ENCODE measurements around the gene ZBP1. TPM values are rescaled to one million over a fixed set of nuclear protein-coding genes. Genes with fewer than 3 reads are reported as not detected.

The ZBP1 gene
- total RNA-seq, 2 donors from 2014 or later: 0.70 to 1.6 TPM

DNA sequence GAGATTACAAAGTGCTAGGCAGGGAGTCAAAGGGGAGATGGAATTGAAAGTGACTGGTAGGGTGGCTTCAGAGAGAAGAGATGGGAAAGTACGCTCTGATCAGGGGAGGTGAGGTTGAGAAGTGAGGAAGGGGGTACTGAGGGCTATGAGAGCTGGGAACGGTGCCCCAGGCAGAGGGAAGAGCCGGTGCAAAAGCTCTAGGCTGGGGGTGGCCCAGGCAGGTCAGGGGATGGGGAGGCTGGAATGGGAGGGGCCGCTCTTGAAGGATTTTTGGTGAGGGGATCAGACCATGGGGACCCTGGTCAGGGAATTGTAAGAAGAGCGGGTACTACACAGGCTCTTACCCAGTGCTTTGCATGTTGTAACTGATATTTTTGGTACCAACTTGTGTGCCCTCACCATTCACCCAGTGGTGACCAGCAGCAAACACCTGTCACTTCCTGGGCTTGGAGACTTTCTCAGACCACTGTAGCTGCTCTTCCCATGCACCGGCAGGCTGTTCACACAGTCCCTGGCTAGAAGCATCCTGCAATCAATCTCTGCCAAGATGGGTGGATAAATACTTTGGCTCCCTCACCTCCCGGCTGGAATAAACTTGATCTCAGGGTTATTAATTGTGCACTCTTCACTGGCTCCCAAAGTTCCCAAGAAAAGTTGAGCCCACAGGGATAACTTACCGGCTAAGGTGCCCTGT is 35.3 kb downstream of the ZBP1 start:
- no peak for DNase-seq
- Mint-ChIP-seq H3K27ac (no peak overlapping the region), H3K4me1 (ENCODE audit: low read depth) (no peaks in the 10 kb centered on the region), H3K4me3 (no peak overlapping the region), H3K9me3 (no peaks in the 10 kb centered on the region), H3K27me3 (ENCODE audit: low read depth) (peaks cover 56% of the 10 kb centered on the region), H3K36me3 (ENCODE audit: insufficient read depth in 2 of 2) (no peaks in the 10 kb centered on the region)
- no peak for ATAC-seq (replicated peaks in 1 of 2)

DNA sequence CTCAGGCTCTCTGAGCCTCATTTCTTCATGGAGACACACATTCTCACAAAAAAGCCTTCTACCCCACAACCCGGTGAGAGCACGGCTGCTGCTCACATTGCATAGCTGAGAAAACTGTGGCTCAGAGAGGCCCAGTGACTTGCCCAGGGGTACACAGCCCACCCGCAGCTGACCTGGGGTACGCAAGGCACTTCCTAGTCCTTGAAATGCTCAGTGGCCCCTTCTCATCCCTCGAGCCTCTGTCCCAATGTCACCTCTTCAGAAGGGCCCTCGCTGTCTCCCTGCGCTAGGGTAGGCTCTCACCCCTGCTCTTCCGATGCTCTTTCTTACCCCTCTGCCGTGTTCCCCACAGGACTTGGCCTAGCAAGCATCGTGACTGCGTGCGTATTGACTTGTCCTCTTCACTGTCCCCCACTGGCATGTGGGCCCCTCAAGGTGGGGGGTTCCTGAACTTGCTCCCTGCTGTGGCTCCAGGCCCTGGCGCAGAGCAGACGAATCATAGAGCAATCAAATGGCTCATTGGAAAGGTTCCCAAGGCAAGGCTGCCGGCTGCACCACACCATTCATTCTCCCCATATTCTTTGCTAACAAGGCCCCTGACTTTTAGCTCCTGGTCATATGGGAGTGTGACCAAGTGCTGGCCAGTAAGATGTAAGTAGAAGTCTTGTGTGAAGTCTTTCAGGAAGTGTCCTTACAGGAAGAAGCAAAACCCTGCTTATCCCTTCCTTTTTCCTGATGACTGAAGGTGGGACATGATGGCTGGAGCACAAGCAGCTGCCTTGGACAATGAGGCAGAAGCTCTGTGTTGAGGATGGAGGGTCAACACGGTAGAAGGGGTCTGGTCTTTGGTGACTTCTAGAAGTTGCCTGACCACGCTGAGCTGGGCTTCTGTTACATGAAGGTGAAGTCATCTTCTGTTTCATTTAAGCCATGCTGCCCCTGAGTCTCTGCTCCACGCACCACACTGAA is 36.7 kb downstream of the ZBP1 start:
- ATAC-seq (replicated peaks in 1 of 2): no peak
- no peaks in the 10 kb centered on the region for H3K36me3 Mint-ChIP-seq (ENCODE audit: insufficient read depth in 2 of 2)
- H3K4me1 Mint-ChIP-seq (ENCODE audit: low read depth): no peaks in the 10 kb centered on the region
- no peaks in the 10 kb centered on the region for H3K9me3 Mint-ChIP-seq
- no peak overlapping the region for H3K4me3 Mint-ChIP-seq
- no peak overlapping the region for H3K27ac Mint-ChIP-seq
- DNase-seq: no peak
- peaks cover 62% of the 10 kb centered on the region for H3K27me3 Mint-ChIP-seq (ENCODE audit: low read depth)

DNA sequence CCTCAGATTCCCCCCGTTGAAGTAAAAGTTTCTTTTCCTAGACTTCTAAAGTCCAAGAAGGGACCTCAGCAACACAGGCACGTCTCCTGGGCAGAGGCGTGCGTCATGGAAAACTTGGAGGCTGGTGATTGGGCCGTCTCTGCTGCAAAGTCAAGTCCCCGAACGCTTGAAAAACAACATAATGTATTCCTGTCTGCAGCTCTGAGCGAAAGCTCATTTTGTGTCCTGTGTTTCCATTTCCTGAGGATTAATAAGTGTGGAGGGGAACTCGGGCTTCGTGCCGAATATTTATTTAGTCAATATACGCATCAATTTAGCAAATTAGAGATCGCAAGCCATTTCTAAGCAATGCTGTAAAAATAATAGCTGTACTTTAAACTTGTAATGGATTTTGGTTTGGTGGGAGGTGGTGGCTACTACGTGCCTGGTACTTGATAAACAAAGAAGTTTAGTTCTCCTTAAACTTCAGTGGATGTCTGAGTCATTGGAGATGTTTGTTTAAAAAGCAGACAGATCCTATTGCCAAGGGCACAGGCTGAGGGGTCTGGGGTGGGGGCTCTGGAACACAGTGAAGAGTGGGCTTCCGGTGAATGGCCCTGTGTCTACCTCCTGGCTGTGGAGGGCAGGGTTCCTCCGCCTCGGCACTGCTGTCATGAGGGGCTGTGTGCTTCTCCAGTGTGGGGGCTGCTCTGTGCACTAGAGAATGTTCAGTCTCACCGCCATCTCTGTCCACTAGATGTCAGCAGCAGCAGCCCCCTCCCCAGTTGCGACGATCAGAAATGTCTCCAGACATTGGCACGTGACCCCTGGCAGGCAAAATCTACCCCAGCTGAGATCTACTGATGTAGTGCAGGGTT is 37.6 kb downstream of the ZBP1 start:
- H3K4me1 Mint-ChIP-seq (ENCODE audit: low read depth): no peaks in the 10 kb centered on the region
- H3K27me3 Mint-ChIP-seq (ENCODE audit: low read depth): peaks cover 62% of the 10 kb centered on the region
- H3K27ac Mint-ChIP-seq: no peak overlapping the region
- ATAC-seq (replicated peaks in 1 of 2) (no peak), DNase-seq (no peak)
- no peaks in the 10 kb centered on the region for H3K9me3 Mint-ChIP-seq
- H3K4me3 Mint-ChIP-seq: no peak overlapping the region
- H3K36me3 Mint-ChIP-seq (ENCODE audit: insufficient read depth in 2 of 2): no peaks in the 10 kb centered on the region

DNA sequence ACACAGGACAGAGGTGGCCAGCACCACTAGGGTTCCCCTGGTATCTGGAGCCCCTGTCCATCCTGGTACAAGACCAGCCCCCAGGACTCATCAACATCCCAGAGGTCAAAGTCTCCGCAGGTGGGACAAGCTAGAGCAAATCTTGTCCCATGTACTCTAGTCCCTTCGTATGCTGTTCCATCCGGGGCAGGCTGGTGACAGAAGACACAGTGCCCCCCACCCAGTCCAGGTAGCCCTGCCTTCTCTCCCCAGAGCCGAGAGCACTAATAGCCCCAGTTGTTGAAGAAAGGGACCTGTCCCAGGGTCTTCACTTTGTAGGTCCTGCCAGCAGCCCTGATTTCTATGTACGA is 38.2 kb downstream of the ZBP1 start:
- H3K27me3 Mint-ChIP-seq (ENCODE audit: low read depth): peaks cover 62% of the 10 kb centered on the region
- no peak for DNase-seq

DNA sequence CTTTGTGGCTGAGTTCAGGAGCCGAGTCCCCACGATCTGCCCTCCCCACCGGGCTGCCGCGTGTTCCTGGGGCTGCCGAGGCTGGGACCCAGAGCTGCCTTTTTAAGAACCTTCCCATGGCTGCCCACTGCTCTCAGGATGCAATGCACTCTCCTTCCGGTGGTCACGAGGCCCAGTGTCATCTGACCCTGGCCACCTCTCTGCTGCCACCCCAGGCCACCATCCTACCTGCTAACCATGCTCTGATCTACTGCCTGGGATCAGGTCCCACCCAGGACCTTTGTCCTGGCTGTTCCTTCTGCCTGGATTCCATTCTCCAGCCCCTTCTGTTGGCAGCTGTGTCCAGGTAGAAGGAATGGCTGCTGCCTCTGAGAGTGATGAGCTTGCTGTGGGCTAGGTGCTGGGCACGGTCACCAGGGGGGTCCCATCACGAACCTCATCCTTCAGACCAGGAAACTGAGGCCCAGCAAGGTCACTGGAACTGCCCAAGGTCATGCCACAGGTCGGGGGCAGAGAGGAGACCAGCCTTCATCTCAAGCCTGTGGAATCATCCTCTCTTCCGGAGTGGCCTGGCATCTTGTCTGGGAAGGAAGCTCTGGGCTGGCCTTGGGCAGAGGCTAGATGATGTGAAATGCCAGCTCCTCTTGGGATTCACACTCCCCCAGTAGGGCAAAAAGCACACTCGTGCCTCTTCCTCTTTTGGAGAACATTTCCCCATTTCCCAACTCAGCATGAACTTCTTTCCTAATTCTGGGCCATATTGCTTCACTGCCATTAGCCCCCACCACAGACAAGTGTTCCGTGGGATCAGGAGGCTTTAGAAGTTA is 38.8 kb downstream of the ZBP1 start:
- Mint-ChIP-seq H3K27me3 (ENCODE audit: low read depth) (peaks cover 62% of the 10 kb centered on the region), H3K4me3 (no peak overlapping the region), H3K27ac (no peak overlapping the region), H3K9me3 (no peaks in the 10 kb centered on the region), H3K36me3 (ENCODE audit: insufficient read depth in 2 of 2) (no peaks in the 10 kb centered on the region), H3K4me1 (ENCODE audit: low read depth) (no peaks in the 10 kb centered on the region)
- DNase-seq (no peak), ATAC-seq (replicated peaks in 1 of 2) (no peak)

More for the DNA sequence above, 38.2 kb downstream of the ZBP1 start:
- ATAC-seq (replicated peaks in 1 of 2): no peak
- Mint-ChIP-seq H3K4me3 (no peak overlapping the region), H3K27ac (no peak overlapping the region), H3K9me3 (no peaks in the 10 kb centered on the region), H3K4me1 (ENCODE audit: low read depth) (no peaks in the 10 kb centered on the region), H3K36me3 (ENCODE audit: insufficient read depth in 2 of 2) (no peaks in the 10 kb centered on the region)

DNA sequence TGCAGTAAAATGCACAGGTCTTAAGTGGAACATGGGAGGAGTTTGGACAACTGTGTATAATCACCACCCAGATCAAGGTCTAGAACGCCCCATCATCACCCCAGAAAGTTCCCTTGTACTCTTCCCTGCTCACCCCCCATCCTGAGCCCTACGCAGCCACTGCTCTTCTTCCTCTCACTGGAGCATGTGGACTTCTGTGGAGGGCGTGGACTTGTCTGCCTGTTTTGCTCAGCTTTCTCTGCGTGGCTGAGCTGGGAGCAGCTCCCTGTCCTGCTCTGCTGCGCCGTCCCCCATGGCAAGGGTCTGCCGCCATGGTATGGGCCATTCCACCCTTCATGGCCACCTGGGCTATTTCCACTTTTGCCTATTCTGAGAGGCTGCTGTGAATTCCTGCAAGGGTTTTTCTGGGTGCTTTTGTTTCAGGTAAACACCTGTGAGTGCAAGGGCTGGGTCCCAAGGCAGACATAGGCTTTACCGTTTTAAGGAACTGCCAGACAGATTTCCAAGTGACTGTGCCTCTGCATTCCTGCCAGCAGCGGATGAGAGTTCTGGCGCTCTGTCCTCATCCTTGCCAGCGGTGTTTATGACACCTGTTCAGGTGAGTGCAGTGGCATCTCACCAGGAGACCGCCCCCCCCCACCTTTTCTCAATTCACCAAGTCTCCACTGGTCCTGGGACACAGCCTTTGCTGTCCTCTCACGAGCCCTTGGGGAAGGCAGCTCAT is 39.6 kb downstream of the ZBP1 start:
- no peaks in the 10 kb centered on the region for H3K36me3 Mint-ChIP-seq (ENCODE audit: insufficient read depth in 2 of 2)
- no peak for DNase-seq
- no peak for ATAC-seq (replicated peaks in 1 of 2)
- H3K9me3 Mint-ChIP-seq: no peaks in the 10 kb centered on the region
- peaks cover 58% of the 10 kb centered on the region for H3K27me3 Mint-ChIP-seq (ENCODE audit: low read depth)
- H3K4me3 Mint-ChIP-seq: no peak overlapping the region
- no peaks in the 10 kb centered on the region for H3K4me1 Mint-ChIP-seq (ENCODE audit: low read depth)
- H3K27ac Mint-ChIP-seq: no peak overlapping the region

DNA sequence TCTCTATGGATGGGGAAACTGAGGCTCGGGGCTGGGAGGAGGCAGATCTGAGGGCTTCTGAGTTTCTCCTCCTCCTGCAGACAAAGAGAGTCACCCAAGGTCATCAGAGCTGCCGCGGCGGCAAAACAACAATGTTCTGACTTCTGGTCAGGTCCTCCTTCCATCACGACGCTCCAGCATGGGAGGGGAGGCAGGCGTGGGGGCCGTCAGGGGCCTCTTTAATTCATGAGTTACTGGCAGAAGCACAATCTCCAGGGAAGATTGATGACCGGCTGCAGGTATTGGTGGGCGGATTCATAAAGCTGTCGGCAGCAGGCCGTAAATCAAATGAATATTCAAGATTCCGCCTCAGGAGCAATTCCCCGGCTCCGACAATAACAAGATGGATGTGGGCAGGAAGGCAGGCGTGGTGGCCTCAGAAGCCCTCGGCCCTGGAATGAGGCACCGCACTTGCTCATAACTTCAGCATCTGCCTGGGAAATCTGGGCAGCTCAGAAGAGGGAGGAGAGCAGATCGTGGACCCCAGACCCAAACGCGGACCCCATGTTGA is 40.3 kb downstream of the ZBP1 start:
- Mint-ChIP-seq H3K4me3 (no peak overlapping the region), H3K9me3 (no peaks in the 10 kb centered on the region), H3K27me3 (ENCODE audit: low read depth) (peaks cover 52% of the 10 kb centered on the region), H3K27ac (no peak overlapping the region), H3K4me1 (ENCODE audit: low read depth) (no peaks in the 10 kb centered on the region), H3K36me3 (ENCODE audit: insufficient read depth in 2 of 2) (no peaks in the 10 kb centered on the region)
- DNase-seq (no peak), ATAC-seq (replicated peaks in 1 of 2) (no peak)

DNA sequence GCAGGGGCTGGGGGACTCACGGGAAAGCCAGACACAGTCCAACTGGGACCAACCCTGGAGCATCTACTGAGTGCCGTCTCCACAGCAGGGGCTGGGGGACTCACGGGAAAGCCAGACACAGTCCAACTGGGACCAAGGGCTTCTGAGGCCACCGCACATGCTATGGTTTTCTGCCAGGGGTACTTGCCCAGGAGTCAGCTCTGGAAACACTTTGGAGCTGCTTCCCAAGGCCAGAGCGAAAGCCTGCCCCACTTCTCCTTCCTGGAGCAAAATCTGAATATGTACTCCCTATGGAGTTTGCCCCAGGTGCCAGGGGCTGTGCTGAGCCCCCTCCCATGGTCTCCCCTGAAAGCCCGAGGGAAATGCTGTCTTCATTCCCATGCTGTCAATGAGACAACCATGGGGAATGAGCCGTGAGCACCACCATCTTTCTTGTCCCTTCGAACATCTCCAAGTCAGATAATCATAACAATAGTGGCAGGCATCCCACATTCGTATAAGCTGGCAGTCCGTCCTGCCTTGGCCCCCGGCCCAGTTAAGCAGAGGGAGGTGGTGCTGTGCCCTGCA is 40.8 kb downstream of the ZBP1 start:
- no peaks in the 10 kb centered on the region for H3K36me3 Mint-ChIP-seq (ENCODE audit: insufficient read depth in 2 of 2)
- no peaks in the 10 kb centered on the region for H3K4me1 Mint-ChIP-seq (ENCODE audit: low read depth)
- DNase-seq (no peak), ATAC-seq (replicated peaks in 1 of 2) (no peak)
- H3K27ac Mint-ChIP-seq: no peak overlapping the region
- H3K4me3 Mint-ChIP-seq: no peak overlapping the region
- H3K27me3 Mint-ChIP-seq (ENCODE audit: low read depth): peaks cover 46% of the 10 kb centered on the region
- H3K9me3 Mint-ChIP-seq: no peaks in the 10 kb centered on the region

DNA sequence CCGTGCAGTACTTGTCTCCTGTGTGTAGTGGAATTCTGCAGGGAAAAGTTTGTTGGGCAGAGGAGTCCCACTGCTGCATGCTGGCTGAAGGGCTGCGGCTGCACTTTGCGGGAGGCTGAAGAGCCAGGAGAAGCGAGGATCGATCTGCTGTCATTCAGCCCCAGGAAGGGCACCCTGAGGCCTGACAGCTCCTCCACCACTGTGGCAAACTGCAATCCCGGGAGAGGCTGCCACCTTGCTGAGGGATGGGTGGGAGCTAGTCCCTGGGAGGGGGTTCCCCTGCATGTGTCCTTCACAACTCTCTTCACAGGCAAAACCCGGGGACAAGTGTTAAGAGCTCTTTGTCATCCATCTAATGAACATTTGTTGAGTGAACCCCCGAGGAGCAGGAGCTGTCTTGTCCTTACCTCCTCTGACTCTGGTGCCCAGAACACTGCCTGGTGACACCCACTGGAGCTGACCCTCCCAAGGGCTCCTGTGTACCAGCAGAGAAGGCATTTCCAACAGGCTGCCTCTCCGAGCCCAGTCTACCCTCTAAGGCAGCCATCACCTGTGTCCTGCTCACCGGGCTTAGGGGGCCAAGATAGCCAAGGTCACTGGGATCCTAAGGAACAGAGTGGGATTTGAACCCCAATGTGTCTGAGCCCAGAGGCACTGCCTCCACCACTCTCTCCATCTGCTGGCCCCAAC is 41.6 kb downstream of the ZBP1 start:
- Mint-ChIP-seq H3K4me1 (ENCODE audit: low read depth) (no peaks in the 10 kb centered on the region), H3K27ac (no peak overlapping the region), H3K36me3 (ENCODE audit: insufficient read depth in 2 of 2) (no peaks in the 10 kb centered on the region), H3K4me3 (no peak overlapping the region), H3K27me3 (ENCODE audit: low read depth) (peaks cover 42% of the 10 kb centered on the region), H3K9me3 (no peaks in the 10 kb centered on the region)
- DNase-seq (no peak), ATAC-seq (replicated peaks in 1 of 2) (no peak)

DNA sequence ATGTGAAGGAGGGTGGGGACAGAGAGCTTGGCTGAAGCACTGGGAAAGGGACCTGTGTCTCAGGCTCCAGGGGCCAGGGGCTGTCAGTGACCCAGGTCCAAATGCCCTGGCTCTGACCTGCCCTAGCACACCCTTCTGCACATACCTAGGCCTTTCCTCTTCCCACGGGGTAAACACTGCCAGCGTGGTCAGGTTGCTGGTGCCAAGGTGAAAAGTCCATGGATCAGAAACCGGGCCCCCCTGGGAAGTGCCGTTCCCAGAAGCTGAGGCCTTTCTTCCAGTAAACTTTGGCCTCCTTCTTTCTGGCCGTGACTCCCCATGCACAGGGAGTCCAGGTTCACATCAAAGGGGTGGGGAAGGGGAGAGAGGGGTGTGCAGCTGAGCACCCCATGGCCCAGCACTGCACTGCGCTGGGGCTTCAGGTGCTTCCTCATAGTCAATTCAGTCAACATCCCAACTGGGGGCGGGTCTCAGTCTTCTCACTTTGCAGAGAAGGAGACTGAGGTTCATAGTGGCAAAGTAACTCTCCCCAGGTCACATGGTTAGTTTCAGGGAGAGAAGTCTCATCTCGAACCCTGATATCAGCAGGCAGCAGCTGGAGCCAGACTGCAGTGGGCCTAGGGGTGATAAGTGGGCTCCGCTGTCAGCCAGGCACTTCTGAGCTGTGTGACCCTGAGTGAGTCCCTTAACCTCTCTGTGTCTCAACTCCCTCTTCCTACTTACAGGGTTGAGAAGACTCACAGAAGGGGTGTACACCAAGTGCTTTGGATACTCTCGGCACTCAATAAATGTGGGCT is 42.3 kb downstream of the ZBP1 start:
- Mint-ChIP-seq H3K9me3 (no peaks in the 10 kb centered on the region), H3K36me3 (ENCODE audit: insufficient read depth in 2 of 2) (no peaks in the 10 kb centered on the region), H3K27me3 (ENCODE audit: low read depth) (peaks cover 38% of the 10 kb centered on the region), H3K4me1 (ENCODE audit: low read depth) (no peaks in the 10 kb centered on the region), H3K27ac (no peak overlapping the region), H3K4me3 (no peak overlapping the region)
- DNase-seq (no peak), ATAC-seq (replicated peaks in 1 of 2) (no peak)

All from activated T-cell treated with anti-CD3 and anti-CD28 coated beads, Interleukin-2, amount 50 U/mL, for 72 hours (primary cell).